CD4-positive, alpha-beta T cell treated with Interleukin-6 for 4 hours (primary cell): ENCODE results near the gene CYB5A.
"Not testable (repeated sequence)": the region's sequence is repeated elsewhere in the genome, so short reads cannot be mapped to it uniquely, and the experiment has no call there.

Experiments
- DNase-seq: peaks from one replicate; pipeline ENCODE4 v3.0.0-alpha.2; 2020; ENCODE audit warnings: mixed read lengths

CYB5A gene

GRCh38 chr18:74292982-74293381 is 1.2 kb upstream of the CYB5A start:
- DNase-seq, result not testable (repeated sequence)

DNA sequence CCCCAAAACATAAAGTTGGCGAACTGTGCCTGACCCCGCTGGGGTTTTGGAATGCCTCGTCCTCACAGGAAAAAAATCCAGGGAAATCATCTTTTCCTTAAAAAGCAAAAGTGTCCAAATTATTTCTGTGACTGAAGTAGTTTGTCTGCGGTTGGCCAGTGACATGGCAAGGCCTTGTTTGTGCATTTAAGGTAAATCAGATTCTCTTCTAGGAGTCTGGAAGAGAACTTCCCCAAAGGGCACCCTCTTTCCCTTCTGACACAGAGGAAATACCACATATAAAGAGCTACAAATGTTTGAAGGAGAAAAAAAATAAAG is 737 bp upstream of the CYB5A start:
- DNase-seq, result no peak

GRCh38 chr18:74291472-74291770 is 342 bp downstream of the CYB5A start:
- no peak for DNase-seq

GRCh38 chr18:74290794-74291471 is 830 bp downstream of the CYB5A start:
- DNase-seq, result peak; percentile 40

GRCh38 chr18:74290021-74290420 is 1.7 kb downstream of the CYB5A start:
- DNase-seq, result no peak

DNA sequence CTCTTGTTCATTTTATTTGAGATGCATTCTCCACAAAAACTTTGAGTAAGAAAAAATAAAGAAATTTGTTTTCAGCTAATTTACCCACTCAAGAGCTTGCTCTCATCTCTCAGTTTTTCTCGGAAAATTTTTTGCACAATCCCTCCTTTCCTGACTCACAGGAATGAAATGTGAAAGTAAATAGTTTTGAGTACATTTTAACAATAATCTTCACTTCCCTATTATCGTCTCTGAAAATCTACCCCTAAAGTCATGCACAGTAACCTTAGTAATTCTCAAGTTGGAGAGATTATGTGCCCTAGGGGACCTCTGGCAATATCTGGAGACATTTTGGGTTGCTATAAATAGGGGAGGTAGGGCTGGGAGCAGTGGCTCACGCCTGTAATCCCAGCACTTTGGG is 2.6 kb downstream of the CYB5A start:
- DNase-seq, result no peak

DNA sequence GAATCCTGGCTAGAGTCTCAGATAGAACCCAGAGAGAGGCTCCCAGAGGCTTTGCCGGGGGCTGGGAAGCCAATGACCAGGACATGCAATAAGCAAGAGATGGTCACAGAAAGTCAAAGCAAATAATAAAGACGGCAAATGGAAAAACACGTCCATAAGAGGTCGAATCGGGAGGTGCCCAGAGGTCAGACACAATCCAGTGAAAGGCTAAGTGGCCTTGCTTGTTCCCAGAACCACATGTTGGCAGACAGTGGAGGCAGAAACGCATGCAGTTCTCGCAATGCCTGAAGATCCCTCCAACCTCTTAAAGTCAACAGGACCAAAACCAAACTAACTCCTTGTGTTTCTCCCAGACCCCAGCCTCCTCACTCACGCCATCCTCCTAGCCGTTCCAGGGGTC is 3.0 kb downstream of the CYB5A start:
- DNase-seq, result no peak

- no peak for DNase-seq
Measured at GRCh38 chr18:74288041-74288440, 3.7 kb downstream of the CYB5A start.

DNA sequence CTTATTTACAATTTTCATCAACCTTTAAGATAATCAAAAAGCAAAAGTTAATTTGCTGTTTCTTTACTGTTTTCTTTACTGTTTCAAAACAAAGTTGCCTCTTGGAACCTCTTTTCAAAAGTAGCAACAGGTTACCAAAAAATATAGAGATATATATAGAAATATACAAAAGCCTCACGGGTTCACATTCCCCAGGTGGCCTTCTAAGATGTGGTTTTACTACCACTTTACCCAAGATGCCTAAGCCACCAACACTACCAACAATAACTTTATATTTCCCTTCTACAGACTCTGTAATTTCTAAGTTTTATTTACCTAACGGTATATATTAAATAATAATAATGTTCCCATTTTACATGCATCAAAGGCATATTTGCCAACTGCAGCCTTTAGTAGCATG is 4.9 kb downstream of the CYB5A start:
- no peak for DNase-seq

DNA sequence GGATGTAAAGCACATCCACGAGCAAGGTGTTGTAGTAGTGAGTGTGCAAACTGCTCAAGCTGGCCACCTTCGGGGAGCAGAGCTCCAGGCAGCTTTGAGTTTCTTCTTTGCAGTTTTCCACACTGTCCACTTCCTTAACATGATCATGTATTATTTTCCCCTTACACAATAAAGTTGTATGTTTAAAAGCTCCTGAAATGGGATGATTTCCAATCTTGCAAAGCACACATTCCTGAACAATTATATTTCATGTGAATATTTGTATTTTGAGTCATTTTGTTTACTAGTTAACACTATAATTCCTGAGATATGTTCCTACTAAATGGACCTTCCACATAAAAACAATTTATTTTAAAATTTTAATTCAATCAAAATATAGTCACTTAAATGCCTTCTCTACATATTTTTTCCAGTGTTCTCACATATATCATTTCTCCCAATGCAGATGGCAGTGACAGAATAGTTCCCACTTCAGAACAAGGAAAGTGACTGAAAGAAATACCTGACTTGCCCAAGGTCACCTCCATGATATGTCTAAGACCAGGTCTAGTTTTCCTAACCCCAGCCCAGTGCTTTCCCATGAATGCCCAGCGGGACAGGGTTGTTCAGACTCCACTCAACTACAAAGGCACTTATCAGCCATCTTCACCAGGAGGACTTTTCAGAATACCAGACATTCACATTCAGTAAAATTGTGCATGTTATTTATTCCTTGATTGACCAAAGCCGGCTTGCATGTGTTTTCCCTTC is 5.5 kb downstream of the CYB5A start:
- no peak for DNase-seq

- DNase-seq, result not testable (repeated sequence)
Measured at GRCh38 chr18:74285583-74285982, 6.2 kb downstream of the CYB5A start.

DNA sequence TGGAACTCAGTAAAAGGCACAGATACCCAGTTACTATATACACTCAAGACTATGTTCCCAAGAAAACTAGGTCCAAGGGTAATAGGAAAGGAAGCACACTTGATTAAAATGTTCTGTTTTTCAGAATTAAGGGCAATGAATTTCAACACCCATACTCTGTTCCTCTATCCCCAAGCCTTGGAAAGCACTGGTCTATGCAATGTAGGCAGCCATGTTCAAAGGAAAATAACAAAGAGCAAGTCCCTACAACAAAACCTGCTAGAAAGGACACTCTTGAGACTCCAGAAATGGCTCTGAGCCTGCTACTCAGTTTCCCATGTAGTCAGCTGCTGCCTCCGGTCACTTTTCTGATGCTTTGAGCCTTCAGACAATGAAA is 6.8 kb downstream of the CYB5A start:
- no peak for DNase-seq

DNA sequence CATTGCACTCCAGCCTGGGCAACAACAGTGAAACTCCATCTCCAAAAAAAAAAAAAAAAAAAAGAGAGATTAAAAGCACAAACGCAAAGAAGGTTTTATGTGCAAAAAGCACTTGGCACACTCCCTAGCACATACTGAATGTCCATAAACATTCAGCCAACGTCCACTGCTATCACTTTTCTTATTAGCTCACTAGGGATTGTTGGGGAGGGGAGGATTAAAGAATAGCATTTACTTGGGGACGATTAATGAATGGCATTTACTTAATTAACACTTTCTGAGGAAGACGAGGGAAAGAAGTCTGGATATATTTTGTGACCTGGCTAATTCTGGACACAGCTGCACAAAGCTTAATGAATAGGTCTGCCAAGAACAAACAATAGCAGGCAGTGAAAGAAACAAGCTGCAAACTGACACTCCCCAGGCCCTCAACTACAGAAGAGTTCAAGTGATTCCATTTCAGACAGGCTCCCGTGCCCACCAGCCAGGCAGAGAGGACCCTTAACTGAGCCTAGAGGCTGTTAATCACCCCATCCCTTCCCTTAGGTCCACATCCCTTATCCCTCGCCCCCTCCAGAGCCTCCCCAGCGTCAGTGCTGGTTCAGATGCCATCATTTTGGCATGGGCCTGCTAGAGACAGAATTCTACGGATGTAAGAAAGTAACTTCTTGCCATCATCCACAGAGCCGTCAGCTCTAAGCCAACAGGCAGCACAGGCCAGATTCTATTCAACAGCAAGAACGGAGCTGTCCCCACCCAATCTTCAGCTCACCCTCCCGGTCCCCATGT is 7.4 kb downstream of the CYB5A start:
- DNase-seq, result no peak

DNA sequence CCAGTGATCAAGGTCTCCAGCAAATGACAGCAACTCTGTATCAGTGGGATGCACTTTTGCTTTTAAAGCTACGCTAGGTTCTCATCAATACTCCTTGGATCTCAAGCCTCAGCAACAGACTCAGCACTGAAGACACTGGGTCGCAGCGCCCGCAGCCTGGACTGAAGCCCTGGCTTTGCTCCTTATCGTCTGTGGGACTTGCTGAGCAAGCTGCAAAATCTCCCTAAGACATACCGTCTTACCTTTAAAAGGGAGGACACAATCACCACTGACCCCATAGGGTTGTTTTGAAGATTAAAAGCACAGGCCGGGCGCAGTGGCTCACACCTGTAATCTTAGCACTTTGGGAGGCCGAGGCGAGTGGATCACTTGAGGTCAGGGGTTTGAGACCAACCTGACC is 8.1 kb downstream of the CYB5A start:
- DNase-seq, result no peak

- DNase-seq, result peak; percentile 17
Measured at GRCh38 chr18:74282755-74283554, 8.8 kb downstream of the CYB5A start.

DNA sequence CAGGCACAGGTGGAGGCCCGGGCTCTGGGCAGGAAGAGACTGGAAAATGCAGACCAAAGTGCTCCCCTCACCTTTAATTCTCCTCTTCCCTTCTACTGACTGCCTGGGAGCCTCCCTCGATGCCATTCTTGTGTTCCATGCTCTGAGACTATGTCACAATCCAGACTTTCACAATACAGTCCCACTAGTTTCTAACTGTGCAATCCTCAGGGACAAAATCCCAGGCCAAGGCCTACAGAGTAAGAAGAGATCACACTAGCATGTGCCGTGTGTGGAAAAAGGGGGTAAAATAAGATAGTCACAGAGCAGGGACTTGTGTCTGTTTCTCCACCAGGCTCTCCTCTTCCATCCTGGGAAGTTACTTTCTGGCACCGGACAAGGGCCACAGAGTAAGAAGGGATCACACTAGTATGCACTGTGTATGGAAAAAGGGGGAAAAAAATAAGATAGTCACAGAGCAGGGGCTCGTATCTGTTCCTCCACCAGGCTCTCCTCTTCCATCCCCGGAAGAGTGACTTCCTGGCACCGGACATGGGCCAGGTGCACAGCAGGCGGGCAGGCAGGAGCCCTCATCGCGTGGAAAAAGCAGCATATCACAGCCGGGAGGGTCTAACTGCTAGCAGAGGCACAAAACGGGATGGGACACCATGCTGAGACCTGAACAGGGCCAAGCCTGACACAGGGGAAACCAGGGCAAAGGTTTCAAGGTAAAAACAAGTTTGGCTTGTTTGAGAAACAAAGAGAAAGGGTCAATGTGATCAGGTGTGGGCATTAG is 9.6 kb downstream of the CYB5A start:
- DNase-seq, result no peak

DNA sequence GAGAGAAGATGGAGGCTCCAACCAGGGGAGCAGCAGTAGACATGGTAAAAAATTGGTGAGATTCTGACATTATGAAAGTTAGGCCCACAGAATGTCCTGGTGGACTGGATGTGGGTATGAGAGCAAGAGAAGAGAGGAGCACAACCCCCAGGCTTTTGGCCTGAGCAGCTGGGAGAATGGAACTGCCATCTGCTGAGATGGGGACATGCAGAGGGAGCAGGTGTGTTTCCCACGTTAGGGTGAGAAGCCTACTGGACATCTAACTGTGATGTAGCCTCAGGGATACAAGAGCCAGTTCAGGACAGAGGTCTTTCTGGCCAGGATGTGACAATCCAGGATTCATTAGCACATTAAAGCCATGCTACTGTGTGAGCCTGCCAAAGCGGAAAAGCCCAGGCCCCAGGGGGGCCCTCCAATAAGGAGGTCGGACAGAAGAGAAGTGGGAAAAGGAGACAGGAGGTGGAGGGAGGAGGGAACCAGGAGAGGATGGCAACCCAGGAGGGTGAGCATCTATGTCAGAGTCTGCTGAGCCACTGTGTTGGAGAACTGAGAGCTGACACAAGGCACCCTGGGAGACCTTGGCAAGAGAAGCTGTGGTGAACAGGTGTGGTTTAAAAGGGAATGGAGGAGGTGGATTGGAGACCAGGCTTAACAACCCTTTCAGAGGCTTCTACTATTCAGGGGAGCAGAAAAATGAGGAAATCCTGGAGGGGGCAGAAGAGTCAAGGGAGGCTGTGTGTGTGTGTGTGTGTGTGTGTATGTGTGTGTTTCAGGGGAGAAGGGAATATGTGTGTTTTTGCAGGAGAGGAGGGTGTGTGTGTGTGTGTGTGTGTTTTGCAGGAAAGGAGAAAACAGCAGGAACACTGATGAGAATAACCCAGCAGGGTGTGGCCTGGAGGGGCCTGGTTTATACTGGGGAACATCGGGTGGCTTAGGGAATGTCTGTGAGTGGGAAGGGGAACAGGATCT is 10.5 kb downstream of the CYB5A start:
- DNase-seq, result no peak

- DNase-seq, result no peak
Measured at GRCh38 chr18:74278983-74279382, 12.8 kb downstream of the CYB5A start.

DNA sequence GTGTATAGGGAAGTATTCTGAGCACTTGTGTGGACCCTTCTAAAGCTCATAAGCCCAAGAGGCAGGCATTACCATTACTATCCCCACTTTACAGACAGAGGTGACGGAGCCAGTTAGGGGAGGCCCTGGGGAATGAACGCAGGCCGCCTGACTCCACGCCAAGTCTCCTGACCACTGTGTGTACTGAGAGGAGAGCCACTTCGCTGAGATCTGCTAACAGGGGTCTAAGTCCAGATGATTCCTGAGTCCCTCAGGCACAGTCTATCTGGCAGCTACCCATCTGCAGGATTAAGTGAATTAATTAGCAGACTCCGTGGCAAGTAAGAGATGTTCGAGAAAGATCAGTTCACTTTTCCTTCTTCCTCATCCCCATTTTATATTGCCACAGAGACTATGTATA is 13.7 kb downstream of the CYB5A start:
- DNase-seq, result no peak

DNA sequence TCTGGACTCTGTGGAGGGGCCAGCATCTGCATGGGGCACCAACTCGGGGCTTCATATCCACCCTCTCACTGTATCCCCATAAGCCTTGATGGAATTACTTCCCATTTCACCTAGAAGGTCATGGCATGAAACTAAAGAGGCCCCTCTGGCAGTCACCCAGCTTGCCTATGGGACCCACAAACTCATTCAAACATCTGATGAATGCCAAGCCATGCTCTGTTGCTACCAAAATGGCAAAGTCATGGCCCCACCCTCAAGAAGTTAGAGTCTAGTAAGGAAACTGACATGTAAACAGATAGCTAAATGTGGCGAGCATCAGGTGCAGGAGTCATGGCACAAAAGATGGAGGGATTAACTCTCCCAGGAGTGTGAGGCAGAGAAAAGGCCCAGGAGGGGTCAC is 14.5 kb downstream of the CYB5A start:
- DNase-seq, result no peak

DNA sequence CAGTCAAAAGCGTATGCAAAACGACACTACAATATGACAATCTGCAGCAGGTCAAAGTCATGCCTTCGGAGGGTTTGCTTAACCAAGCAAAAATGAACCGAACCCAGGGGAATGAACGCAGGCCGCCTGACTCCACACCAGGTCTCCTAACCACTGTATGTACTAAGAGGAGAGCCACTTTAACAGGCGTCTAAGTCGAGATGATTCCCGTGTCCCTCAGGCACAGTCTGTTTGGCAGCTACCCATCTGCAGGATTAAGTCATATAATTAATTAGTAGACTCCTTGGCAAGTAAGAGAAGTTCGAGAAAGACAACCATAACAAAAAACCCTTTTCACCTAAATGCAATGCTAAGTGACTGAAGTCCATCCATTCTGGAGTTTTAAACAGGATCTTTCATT is 15.2 kb downstream of the CYB5A start:
- no peak for DNase-seq
